Measurements from ENCODE around the gene DSCAML1. TPM values are rescaled to one million over a fixed set of nuclear protein-coding genes. Genes with fewer than 3 reads are reported as not detected.

The DSCAML1 gene
- total RNA-seq, 1 experiment from 2014 or later, result not detected

- Histone ChIP-seq H3K4me3 (replicated peaks in 1 of 2; ENCODE audit: low read depth in 1 of 2, low read length in 2 of 2) (no peak overlapping the region), H4K20me1 (ENCODE audit: insufficient read depth) (no peaks in the 10 kb centered on the region), H3K4me2 (ENCODE audit: low read length) (no peak overlapping the region), H3K9me2 (ENCODE audit: insufficient read depth) (no peaks in the 10 kb centered on the region), H3K79me2 (ENCODE audit: insufficient read depth, low read length) (no peaks in the 10 kb centered on the region), H3K4me1 (ENCODE audit: control insufficient read depth in 1 of 2, insufficient read depth in 2 of 2, low read length in 2 of 2) (no peaks in the 10 kb centered on the region), H2AFZ (ENCODE audit: low read depth, low read length, poor library complexity, severe bottlenecking) (no peak overlapping the region), H3K9me3 (ENCODE audit: control insufficient read depth in 1 of 2, insufficient read depth in 1 of 2, low read depth in 1 of 2, low read length in 2 of 2) (no peaks in the 10 kb centered on the region), H3K9ac (ENCODE audit: low read length) (no peak overlapping the region), H3K27ac (ENCODE audit: low read depth, low read length) (no peak overlapping the region), H3K27me3 (ENCODE audit: insufficient read depth, low read length) (peaks cover 6% of the 10 kb centered on the region), H3K36me3 (ENCODE audit: control insufficient read depth in 1 of 2, insufficient read depth in 2 of 2, low read length in 2 of 2) (no peaks in the 10 kb centered on the region)
- ATAC-seq (no peak), DNase-seq (ENCODE audit: low read depth, low spot score) (no peak)
- ChIA-PET RAD21 (ENCODE audit: low non-redundant PET in 1 of 2, low total read pairs in 2 of 2, uncharacterized antibody in 2 of 2, unreplicated experiment in 2 of 2) (no interaction called here), POLR2A (no interaction called here), CTCF (no interaction called here)
- BruUV-seq (replicated peaks), result no TSS peak
- intact Hi-C loops (cut with micrococcal nuclease), result no loop called here
- TF ChIP-seq JUND (IDR thresholded peaks at IDR 0.05) (no peak), EZH2phosphoT487 (IDR thresholded peaks at IDR 0.05; ENCODE audit: borderline replicate concordance) (no peak), ZBTB33 (IDR thresholded peaks at IDR 0.05; ENCODE audit: extremely low read depth, insufficient replicate concordance, low read length) (no peak), REST (IDR thresholded peaks at IDR 0.05; ENCODE audit: low read depth) (no peak), FOSL1 (IDR thresholded peaks at IDR 0.05; ENCODE audit: low read depth) (no peak), MAX (IDR thresholded peaks at IDR 0.05) (no peak), TCF7L2 (IDR thresholded peaks at IDR 0.05; ENCODE audit: borderline replicate concordance, extremely low read depth, insufficient read depth, insufficient read length) (no peak), EGR1 (IDR thresholded peaks at IDR 0.05; ENCODE audit: low read depth) (no peak), ATF3 (IDR thresholded peaks at IDR 0.05) (no peak), POLR2AphosphoS5 (IDR thresholded peaks at IDR 0.05; ENCODE audit: low read depth, low read length) (no peak), CEBPB (IDR thresholded peaks at IDR 0.05; ENCODE audit: low read depth) (no peak), CBX3 (IDR thresholded peaks at IDR 0.05; ENCODE audit: low read depth) (no peak), ZFX (IDR thresholded peaks at IDR 0.05) (no peak), YY1 (IDR thresholded peaks at IDR 0.05; ENCODE audit: extremely low read depth, insufficient replicate concordance, low read depth, low read length) (no peak), SIN3A (IDR thresholded peaks at IDR 0.05; ENCODE audit: low read depth) (no peak), RAD21 (IDR thresholded peaks at IDR 0.05; ENCODE audit: low read depth) (no peak), ELF1 (IDR thresholded peaks at IDR 0.05; ENCODE audit: borderline replicate concordance, low read depth) (no peak), SRF (IDR thresholded peaks at IDR 0.05; ENCODE audit: low read depth) (no peak), SP1 (IDR thresholded peaks at IDR 0.05; ENCODE audit: low read depth) (no peak), ZNF274 (IDR thresholded peaks at IDR 0.05; ENCODE audit: low read depth, low read length) (no peak)
Measured at GRCh38 chr11:117795638-117796455, 1.2 kb downstream of the DSCAML1 start.

All from HCT116 (cell line).